Frontal cortex (tissue), 4 donors: Measurements from ENCODE around the gene TTLL5. TPM values are rescaled to one million over a fixed set of nuclear protein-coding genes. Genes with fewer than 3 reads are reported as not detected.

Experiments
- DNase-seq, 2 donors: peaks; one replicate each; pipeline ENCODE4 v3.0.0; 2012; ENCODE audit warnings: low spot score in 2 of 2
- FAIRE-seq: peaks from 2 replicates; lab custom pipeline; 2012; peaks lifted over from hg19 to GRCh38; lab: Jason Lieb, UNC
- total RNA-seq: library from RNA; depleted of rRNA; stranded (reverse); fragments of >200 nt; gene quantifications from one replicate; pipeline ENCODE4 v1.2.3, GENCODE V29; 2014
- donor health status: control.
- donor health status: control.
- donor health status: control.

TTLL5 gene
- total RNA-seq, 1 donor from 2014 or later = 35.1 TPM

GRCh38 chr14:75926431-75927115 is 265.5 kb downstream of the TTLL5 start:
- no peak for FAIRE-seq
- no peak for DNase-seq

GRCh38 chr14:75927564-75928087 is 266.6 kb downstream of the TTLL5 start:
- no peak for FAIRE-seq
- no peak for DNase-seq

- no peak for FAIRE-seq
- peak; percentile 30 to 31 for DNase-seq
Measured at GRCh38 chr14:75928690-75929181, 267.7 kb downstream of the TTLL5 start.

GRCh38 chr14:75933712-75934296 is 272.8 kb downstream of the TTLL5 start:
- FAIRE-seq (no peak), DNase-seq (no peak)

GRCh38 chr14:75934998-75935628 is 274.1 kb downstream of the TTLL5 start:
- FAIRE-seq (no peak), DNase-seq (no peak)

- FAIRE-seq = no peak
- no peak for DNase-seq
Measured at GRCh38 chr14:75939200-75939599, 278.2 kb downstream of the TTLL5 start.

- FAIRE-seq (no peak), DNase-seq (no peak)
Measured at GRCh38 chr14:75941030-75941429, 280.0 kb downstream of the TTLL5 start.

GRCh38 chr14:75944607-75945241 is 283.7 kb downstream of the TTLL5 start:
- DNase-seq (no peak), FAIRE-seq (no peak)

GRCh38 chr14:75946785-75947184 is 285.7 kb downstream of the TTLL5 start:
- FAIRE-seq (no peak), DNase-seq (no peak)

GRCh38 chr14:75952489-75952888 is 291.4 kb downstream of the TTLL5 start:
- no peak for DNase-seq
- no peak for FAIRE-seq

- no peak for FAIRE-seq
Measured at GRCh38 chr14:75959031-75959430, 298.0 kb downstream of the TTLL5 start.

GRCh38 chr14:75960231-75960630 is 299.2 kb downstream of the TTLL5 start:
- DNase-seq = no peak

More at GRCh38 chr14:75959031-75959430, 298.0 kb downstream of the TTLL5 start:
- DNase-seq = no peak

GRCh38 chr14:75961662-75962061 is 300.6 kb downstream of the TTLL5 start:
- FAIRE-seq (no peak), DNase-seq (no peak)

More at GRCh38 chr14:75960231-75960630, 299.2 kb downstream of the TTLL5 start:
- no peak for FAIRE-seq

- DNase-seq = no peak
- FAIRE-seq = no peak
Measured at GRCh38 chr14:75967866-75968265, 306.8 kb downstream of the TTLL5 start.

GRCh38 chr14:75968456-75968855 is 307.4 kb downstream of the TTLL5 start:
- no peak for FAIRE-seq
- DNase-seq = no peak

GRCh38 chr14:75969126-75969525 is 308.1 kb downstream of the TTLL5 start:
- DNase-seq (no peak), FAIRE-seq (no peak)

GRCh38 chr14:75969891-75970290 is 308.8 kb downstream of the TTLL5 start:
- FAIRE-seq (no peak), DNase-seq (no peak)

GRCh38 chr14:75970989-75971388 is 309.9 kb downstream of the TTLL5 start:
- DNase-seq (no peak), FAIRE-seq (no peak)

- DNase-seq = no peak
- no peak for FAIRE-seq
Measured at GRCh38 chr14:75971509-75971908, 310.5 kb downstream of the TTLL5 start.

GRCh38 chr14:75972801-75973421 is 311.9 kb downstream of the TTLL5 start:
- FAIRE-seq (no peak), DNase-seq (no peak)
